Activated naive CD4-positive, alpha-beta T cell treated with anti-CD3 and anti-CD28 coated beads, Interleukin-2, amount 50 U/mL, for 16 hours (primary cell): ENCODE measurements around the gene B4GALT3.

Source experiments
- DNase-seq: peaks from one replicate; pipeline ENCODE4 v3.0.0-alpha.2; 2020

B4GALT3 gene

DNA sequence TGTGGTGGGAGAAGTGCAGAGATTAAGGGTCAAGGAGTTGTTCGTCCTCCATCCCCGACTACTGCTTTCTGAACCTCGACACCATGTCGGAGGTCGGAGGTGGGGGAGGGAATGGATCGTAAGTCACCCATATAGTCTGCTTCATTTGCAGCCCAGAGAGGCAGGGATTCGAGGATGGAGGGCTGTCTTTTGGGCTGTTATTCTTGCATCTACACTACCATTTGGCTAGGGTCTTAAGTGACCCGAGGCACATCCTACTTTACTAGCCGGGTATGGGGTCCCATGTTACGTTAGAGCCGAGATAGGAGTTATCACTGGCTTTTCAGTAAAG lies 17.4 kb downstream of the B4GALT3 start:
- DNase-seq, result no peak

- DNase-seq, result peak; percentile 91
Observed at GRCh38 chr1:161159087-161159912, 18.0 kb downstream of the B4GALT3 start, which contains the start of gene USP21. TSS of gene USP21 (plus strand) at chr1:161159500. CDS start at chr1:161160641, 1,141 bp downstream.

DNA sequence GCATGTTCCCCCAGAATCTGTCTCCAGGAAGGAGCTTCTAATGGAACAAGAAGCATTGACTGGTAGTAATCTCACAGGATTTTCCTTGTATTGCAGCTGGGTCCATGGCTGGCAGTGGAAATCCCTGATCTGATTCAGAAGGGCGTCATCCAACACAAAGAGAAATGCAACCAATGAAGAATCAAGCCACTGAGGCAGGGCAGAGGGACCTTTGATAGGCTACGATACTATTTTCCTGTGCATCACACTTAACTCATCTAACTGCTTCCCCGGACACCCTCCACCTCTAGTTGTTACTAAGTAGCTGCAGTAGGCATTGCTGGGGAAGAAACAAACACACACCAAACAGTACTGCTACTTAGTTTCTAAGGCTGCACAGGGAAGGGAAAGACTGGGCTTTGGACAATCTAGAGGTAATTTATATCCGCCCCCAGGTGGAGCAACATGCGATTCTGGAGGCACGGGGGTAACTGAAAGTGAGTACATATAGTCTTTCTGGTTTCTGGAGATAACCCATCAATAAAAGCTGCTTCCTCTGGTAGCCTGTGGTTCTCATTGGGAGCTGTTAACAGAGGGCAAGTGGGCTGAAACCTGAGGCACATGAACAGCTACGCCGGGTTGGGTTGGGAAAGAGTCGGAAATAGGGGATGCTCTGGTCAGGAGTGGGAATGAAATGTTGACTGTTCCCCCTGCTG lies 18.8 kb downstream of the B4GALT3 start:
- no peak for DNase-seq

DNA sequence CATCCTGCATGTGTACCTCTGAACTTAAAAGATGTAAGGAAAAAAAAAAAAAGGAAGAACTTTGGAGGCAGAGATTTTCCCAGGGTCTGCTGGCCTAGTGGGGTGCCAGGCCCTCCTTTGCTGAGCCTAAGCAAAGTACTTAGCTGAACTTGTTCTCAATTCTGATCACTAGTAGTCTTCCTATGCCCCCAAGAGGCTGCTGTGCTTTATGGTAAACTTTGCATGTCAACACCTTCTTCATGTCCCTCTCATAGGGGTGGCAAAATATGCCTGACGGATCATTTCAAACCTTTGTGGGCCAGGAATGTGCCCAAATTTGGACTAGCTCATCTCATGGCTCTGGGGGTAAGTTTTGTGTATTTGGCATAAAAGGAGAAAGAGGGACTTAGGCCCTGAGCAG lies 19.4 kb downstream of the B4GALT3 start:
- DNase-seq, result no peak

GRCh38 chr1:161153682-161154337 lies 23.5 kb downstream of the B4GALT3 start, which contains the start of gene UFC1:
TSS of gene UFC1 (plus strand) at chr1:161153978. CDS start at chr1:161153998, 20 bp downstream.
- DNase-seq, result peak; percentile 79

GRCh38 chr1:161153176-161153575 lies 24.1 kb downstream of the B4GALT3 start:
- no peak for DNase-seq

DNA sequence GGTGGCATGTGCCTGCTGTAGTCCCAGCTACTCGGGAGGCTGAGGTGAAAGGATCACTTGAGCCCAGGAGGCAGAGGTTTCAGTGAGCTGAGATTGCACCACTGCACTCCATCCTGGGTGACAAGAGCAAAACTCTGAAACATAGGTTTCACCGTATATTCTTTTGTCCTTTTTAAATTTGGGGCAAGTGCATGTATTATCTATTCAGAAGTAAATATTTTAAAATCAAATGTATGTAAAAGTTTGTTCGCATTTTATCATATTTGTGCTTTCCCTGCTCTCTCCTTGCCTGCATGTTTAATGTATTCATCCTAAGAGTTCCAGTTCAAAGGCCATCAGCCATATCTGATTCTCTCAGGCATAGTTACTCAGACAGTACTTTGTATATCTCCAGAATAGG lies 31.5 kb downstream of the B4GALT3 start:
- no peak for DNase-seq

DNA sequence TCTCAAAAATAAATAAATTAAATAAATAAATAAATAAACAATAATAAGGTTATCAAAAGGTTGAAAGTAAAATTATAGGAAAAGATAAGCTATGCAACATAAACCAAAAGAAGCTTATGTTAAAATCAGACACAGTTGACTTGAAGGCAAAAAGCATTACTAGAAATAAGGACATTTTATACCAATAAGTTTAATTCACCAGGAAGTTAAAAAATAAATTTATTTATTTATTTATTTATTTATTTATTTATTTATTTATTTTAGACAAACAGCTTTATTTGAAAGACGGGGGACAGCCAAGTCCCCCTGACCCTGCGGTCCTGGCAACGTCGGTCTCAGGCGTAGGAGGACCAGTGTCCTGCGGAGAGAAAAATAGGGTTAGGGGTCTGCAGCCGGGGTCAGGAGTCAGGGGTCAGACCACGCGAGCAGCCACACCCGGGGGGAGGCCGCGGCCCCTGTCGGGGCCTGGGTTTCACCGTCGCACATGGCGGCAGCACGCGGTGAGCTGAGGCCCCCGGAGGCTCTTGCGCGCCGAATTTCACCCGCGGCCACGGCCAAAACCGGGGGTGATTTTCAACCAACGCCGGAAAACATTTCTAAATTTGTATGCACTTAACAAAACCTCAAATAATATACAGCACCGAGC lies 36.4 kb downstream of the B4GALT3 start:
- DNase-seq, result no peak

GRCh38 chr1:161139766-161140165 lies 37.5 kb downstream of the B4GALT3 start:
- DNase-seq, result peak; percentile 47

DNA sequence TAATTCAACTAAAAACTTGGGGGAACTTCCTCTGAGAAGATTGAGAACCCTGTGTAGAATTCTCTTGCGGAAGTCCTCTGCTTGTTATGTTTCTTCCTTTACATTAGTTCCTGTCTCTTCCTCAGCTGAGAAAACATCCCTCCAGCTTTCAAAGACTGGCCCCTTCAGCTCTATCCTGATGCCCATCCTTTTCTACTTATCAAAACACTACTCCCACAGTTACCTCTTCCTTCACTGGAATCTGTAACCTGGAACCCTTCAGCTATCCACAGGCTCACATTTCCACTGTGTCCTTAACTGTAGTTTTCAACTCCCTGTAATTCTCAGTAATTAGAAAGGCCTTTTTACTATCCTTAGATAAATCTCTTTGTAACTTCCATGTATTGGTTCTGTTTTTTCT lies 38.9 kb downstream of the B4GALT3 start:
- DNase-seq, result no peak

DNA sequence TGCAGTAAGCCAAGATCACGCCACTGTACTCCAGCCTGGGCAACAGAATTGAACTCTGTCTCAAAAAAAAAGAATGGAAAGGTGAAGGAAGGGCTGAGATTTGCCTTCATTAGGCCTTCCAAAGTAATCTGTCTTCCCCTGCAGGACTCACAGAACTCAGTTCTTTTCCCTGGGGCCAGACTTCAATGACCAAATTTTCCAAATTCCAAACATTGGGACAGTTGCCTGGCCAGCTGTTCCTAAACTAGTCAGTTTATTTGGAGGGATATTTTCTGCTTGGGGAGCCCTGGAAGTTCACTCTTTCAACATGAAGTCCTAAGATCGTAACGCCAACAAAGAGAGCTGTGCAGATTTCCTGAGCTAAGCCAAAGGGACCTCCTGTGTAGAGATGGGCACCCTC lies 39.4 kb downstream of the B4GALT3 start:
- DNase-seq, result no peak

DNA sequence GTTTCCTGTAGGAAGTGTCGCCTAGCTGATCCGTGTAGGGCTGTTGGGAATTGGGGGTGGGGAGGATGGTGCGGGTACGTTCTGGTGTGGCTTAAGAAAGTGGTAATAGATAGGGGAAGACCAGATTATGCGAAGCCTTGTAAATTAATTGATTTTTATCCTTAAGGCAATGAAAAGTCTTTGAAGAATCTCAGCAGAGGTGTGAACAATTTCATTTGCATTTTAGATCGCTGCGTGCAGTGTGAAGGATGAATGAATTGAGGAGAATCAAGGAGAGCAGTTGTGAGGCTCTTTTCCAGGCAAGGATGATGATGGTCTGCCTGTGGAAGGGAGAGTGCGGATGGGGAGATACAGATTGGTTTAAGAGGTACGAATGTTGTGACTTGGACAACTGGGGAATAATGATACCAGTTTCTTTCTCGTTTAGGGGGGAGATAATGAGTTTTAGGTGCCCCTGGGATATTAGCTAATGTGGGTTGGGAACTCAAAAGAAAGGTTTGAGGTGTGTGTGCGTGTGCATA lies 44.0 kb downstream of the B4GALT3 start:
- DNase-seq, result no peak

DNA sequence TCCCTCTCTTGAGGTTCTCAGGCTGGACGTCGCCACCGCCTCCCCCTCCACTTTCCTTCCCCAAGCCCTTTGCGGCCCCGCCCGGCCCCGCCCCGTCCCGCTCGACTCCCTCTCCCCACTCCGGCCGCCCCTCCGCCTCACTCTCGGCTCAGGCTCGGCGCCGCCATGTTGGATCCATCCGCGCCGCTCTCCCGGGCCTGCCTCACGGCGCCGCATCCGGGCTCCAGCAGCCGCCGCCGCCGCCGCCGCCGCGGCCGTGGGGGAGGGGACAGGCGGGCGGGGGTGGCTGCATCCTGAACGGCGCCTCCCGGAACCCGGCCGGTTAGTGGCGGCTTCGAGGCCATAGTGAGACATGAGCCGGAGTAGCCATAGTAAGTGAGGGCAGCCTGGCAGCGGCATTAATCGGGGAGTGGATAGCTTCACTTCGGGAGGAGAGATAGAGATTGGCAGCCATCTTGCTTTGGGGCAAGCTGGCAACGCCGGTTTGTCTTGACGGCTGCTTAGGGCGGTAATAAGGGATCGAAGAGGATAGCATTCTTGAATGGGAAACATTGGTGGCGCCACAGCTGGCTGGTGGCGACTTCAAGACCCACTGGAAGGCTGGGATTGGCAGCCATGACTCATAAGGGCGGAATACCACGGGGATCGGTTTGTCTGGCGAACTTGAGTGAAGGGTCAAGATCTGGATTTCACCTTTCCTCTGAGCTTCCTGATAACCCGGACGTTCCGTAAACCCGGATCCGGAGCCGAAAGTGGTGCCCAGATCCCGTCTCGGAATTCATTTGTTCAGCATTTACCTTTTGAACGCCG lies 44.7 kb downstream of the B4GALT3 start, which contains the start of gene DEDD:
TSS of gene DEDD (minus strand) at position 258 of the 810 bp plus-strand sequence. CDS start 8,205 bp downstream, outside the sequence.
- peak; percentile 91 for DNase-seq

GRCh38 chr1:161131523-161132409 lies 45.5 kb downstream of the B4GALT3 start:
- no peak for DNase-seq

DNA sequence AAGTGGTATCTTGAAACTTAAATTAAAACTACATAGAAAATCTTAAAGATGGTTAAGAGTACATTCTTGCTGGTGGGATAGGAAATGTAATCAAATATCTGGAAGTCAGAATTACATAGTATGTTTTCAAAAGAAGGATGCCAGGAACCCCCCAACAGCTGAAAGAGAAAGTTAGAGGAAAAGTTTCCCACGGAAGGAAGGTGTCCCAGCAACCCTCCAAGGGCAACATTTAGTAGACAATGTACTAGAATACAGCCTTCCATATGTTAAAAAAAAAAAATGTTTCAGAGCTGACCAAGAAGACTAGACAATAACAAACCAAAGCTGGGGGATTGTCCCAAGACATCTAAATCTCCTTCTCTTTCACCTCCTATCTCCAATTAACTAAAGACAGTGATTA lies 47.0 kb downstream of the B4GALT3 start:
- no peak for DNase-seq

- no peak for DNase-seq
Observed at GRCh38 chr1:161128591-161129420, 48.5 kb downstream of the B4GALT3 start.

GRCh38 chr1:161127649-161128048 lies 49.7 kb downstream of the B4GALT3 start:
- DNase-seq, result no peak

DNA sequence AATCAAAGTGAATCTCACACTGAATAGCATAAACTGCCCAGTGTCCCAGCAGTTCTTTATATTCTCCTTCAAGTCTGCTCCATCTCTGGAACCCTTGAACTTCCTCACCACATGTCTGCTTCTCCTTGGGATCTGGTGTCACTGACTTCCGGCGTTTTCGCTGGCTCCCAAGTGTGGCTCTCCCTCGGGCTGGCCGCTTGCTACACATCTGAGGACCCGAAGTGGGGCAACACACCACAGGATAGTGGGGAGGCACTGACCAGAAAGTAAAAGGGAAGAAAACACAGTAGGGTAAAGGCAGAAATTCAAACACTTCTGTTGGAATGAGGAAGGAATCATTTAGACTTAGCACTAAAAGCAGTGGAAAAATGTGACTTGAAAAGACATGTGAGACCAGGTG lies 54.3 kb downstream of the B4GALT3 start:
- no peak for DNase-seq

DNA sequence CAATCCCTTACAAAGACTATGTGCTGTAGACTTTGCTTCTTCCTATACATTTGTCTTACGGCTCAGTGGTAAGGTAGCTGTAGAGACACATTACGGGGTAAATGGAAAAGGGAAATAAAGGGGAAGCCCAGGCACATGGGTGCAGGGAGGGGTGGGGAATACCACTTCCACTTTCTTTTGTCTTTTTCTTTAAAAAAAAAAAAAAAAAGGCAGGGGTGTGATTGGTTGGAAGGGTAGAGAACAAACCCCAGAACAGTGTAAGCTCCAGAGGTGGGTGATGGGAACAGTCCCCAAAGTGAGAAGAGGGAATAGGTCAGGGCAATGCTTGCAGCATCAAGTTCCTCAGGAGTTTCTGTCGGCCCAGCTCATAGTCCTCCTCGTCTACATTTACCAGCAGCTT lies 55.5 kb downstream of the B4GALT3 start:
- DNase-seq, result no peak
